ENCODE results near the gene AKT3. TPM values are rescaled to one million over a fixed set of nuclear protein-coding genes. Genes with fewer than 3 reads are reported as not detected.

The AKT3 gene
- total RNA-seq, 1 experiment from 2014 or later, result 55.0 TPM

- Histone ChIP-seq H3K27ac (no peak overlapping the region), H3K4me3 (no peak overlapping the region), H3K36me3 (peaks cover 5% of the 10 kb centered on the region; the same call in 1 of the 2 replicates), H3K27me3 (replicated peaks) (no peaks in the 10 kb centered on the region), H3K9me3 (replicated peaks) (no peaks in the 10 kb centered on the region), H3K4me1 (replicated peaks) (peaks cover 3% of the 10 kb centered on the region)
- DNase-seq (ENCODE audit: low read depth in 1 of 2, low spot score in 2 of 2), result no peak
Measured at GRCh38 chr1:243748227-243748626, 101.8 kb downstream of the AKT3 start.

- H3K27me3 ChIP-seq (replicated peaks), result no peaks in the 10 kb centered on the region
- no peaks in the 10 kb centered on the region for H3K9me3 ChIP-seq (replicated peaks)
- no peak overlapping the region for H3K4me3 ChIP-seq
- DNase-seq (ENCODE audit: low read depth in 1 of 2, low spot score in 2 of 2), result no peak
- peaks cover 9% of the 10 kb centered on the region for H3K4me1 ChIP-seq (replicated peaks)
- H3K36me3 ChIP-seq, result peaks cover 5% of the 10 kb centered on the region; the same call in 1 of the 2 replicates
- no peak overlapping the region for H3K27ac ChIP-seq
Measured at GRCh38 chr1:243746751-243747150, 103.3 kb downstream of the AKT3 start.

- no peak overlapping the region for H3K27ac ChIP-seq
- H3K4me3 ChIP-seq, result no peak overlapping the region
- DNase-seq (ENCODE audit: low read depth in 1 of 2, low spot score in 2 of 2), result no peak
- no peaks in the 10 kb centered on the region for H3K9me3 ChIP-seq (replicated peaks)
- H3K27me3 ChIP-seq (replicated peaks), result no peaks in the 10 kb centered on the region
- peaks cover 13% of the 10 kb centered on the region for H3K4me1 ChIP-seq (replicated peaks)
- peaks cover 9% of the 10 kb centered on the region; the same call in 1 of the 2 replicates for H3K36me3 ChIP-seq
Measured at GRCh38 chr1:243745356-243745755, 104.7 kb downstream of the AKT3 start.

- Histone ChIP-seq H3K4me3 (no peak overlapping the region), H3K27me3 (replicated peaks) (no peaks in the 10 kb centered on the region), H3K36me3 (peaks cover 12% of the 10 kb centered on the region; the same call in 1 of the 2 replicates), H3K9me3 (replicated peaks) (no peaks in the 10 kb centered on the region), H3K27ac (peak overlapping the region; percentile 47), H3K4me1 (replicated peaks) (peaks cover 21% of the 10 kb centered on the region)
- peak in 1 of 2 experiments; percentile 40 for DNase-seq (ENCODE audit: low read depth in 1 of 2, low spot score in 2 of 2)
Measured at GRCh38 chr1:243742819-243743218, 107.2 kb downstream of the AKT3 start.

GRCh38 chr1:243740255-243740999 lies 109.6 kb downstream of the AKT3 start:
- Histone ChIP-seq H3K27ac (no peak overlapping the region), H3K4me3 (no peak overlapping the region), H3K27me3 (replicated peaks) (no peaks in the 10 kb centered on the region), H3K4me1 (replicated peaks) (peaks cover 21% of the 10 kb centered on the region), H3K36me3 (peaks cover 12% of the 10 kb centered on the region; the same call in 1 of the 2 replicates), H3K9me3 (replicated peaks) (no peaks in the 10 kb centered on the region)
- no peak for DNase-seq (ENCODE audit: low read depth in 1 of 2, low spot score in 2 of 2)

- no peak overlapping the region for H3K27ac ChIP-seq
- no peaks in the 10 kb centered on the region for H3K27me3 ChIP-seq (replicated peaks)
- H3K36me3 ChIP-seq, result peaks cover 14% of the 10 kb centered on the region
- H3K4me1 ChIP-seq (replicated peaks), result peaks cover 21% of the 10 kb centered on the region
- DNase-seq (ENCODE audit: low read depth in 1 of 2, low spot score in 2 of 2), result no peak
- no peak overlapping the region for H3K4me3 ChIP-seq
- H3K9me3 ChIP-seq (replicated peaks), result no peaks in the 10 kb centered on the region
Measured at GRCh38 chr1:243739335-243740003, 110.6 kb downstream of the AKT3 start.

- DNase-seq (ENCODE audit: low read depth in 1 of 2, low spot score in 2 of 2), result no peak
- Histone ChIP-seq H3K36me3 (peaks cover 9% of the 10 kb centered on the region), H3K27ac (no peak overlapping the region), H3K9me3 (replicated peaks) (no peaks in the 10 kb centered on the region), H3K4me1 (replicated peaks) (peaks cover 16% of the 10 kb centered on the region), H3K27me3 (replicated peaks) (no peaks in the 10 kb centered on the region), H3K4me3 (no peak overlapping the region)
Measured at GRCh38 chr1:243738020-243738419, 112.0 kb downstream of the AKT3 start.

GRCh38 chr1:243735457-243735856 lies 114.6 kb downstream of the AKT3 start:
- Histone ChIP-seq H3K4me1 (replicated peaks) (peaks cover 9% of the 10 kb centered on the region), H3K27me3 (replicated peaks) (no peaks in the 10 kb centered on the region), H3K4me3 (no peak overlapping the region), H3K27ac (no peak overlapping the region), H3K9me3 (replicated peaks) (no peaks in the 10 kb centered on the region), H3K36me3 (peaks cover 7% of the 10 kb centered on the region)
- DNase-seq (ENCODE audit: low read depth in 1 of 2, low spot score in 2 of 2), result no peak

GRCh38 chr1:243734308-243734695 lies 115.7 kb downstream of the AKT3 start:
- Histone ChIP-seq H3K9me3 (replicated peaks) (no peaks in the 10 kb centered on the region), H3K4me3 (no peak overlapping the region), H3K27ac (no peak overlapping the region), H3K36me3 (peaks cover 10% of the 10 kb centered on the region), H3K27me3 (replicated peaks) (no peaks in the 10 kb centered on the region), H3K4me1 (replicated peaks) (no peaks in the 10 kb centered on the region)
- DNase-seq (ENCODE audit: low read depth in 1 of 2, low spot score in 2 of 2), result no peak

- Histone ChIP-seq H3K4me1 (replicated peaks) (no peaks in the 10 kb centered on the region), H3K4me3 (no peak overlapping the region), H3K27ac (no peak overlapping the region), H3K36me3 (peaks cover 10% of the 10 kb centered on the region), H3K9me3 (replicated peaks) (no peaks in the 10 kb centered on the region), H3K27me3 (replicated peaks) (no peaks in the 10 kb centered on the region)
- DNase-seq (ENCODE audit: low read depth in 1 of 2, low spot score in 2 of 2), result no peak
Measured at GRCh38 chr1:243733670-243734307, 116.3 kb downstream of the AKT3 start.

- Histone ChIP-seq H3K4me3 (no peak overlapping the region), H3K27ac (no peak overlapping the region), H3K9me3 (replicated peaks) (no peaks in the 10 kb centered on the region), H3K4me1 (replicated peaks) (no peaks in the 10 kb centered on the region), H3K36me3 (peaks cover 10% of the 10 kb centered on the region), H3K27me3 (replicated peaks) (no peaks in the 10 kb centered on the region)
- no peak for DNase-seq (ENCODE audit: low read depth in 1 of 2, low spot score in 2 of 2)
Measured at GRCh38 chr1:243732637-243733036, 117.4 kb downstream of the AKT3 start.

- no peak for DNase-seq (ENCODE audit: low read depth in 1 of 2, low spot score in 2 of 2)
- Histone ChIP-seq H3K4me1 (replicated peaks) (no peaks in the 10 kb centered on the region), H3K4me3 (no peak overlapping the region), H3K9me3 (replicated peaks) (no peaks in the 10 kb centered on the region), H3K27ac (no peak overlapping the region), H3K27me3 (replicated peaks) (no peaks in the 10 kb centered on the region), H3K36me3 (peaks cover 10% of the 10 kb centered on the region)
Measured at GRCh38 chr1:243731974-243732625, 117.9 kb downstream of the AKT3 start.

GRCh38 chr1:243731301-243731891 lies 118.6 kb downstream of the AKT3 start:
- Histone ChIP-seq H3K9me3 (replicated peaks) (no peaks in the 10 kb centered on the region), H3K4me3 (no peak overlapping the region), H3K27ac (no peak overlapping the region), H3K36me3 (peaks cover 14% of the 10 kb centered on the region), H3K4me1 (replicated peaks) (no peaks in the 10 kb centered on the region), H3K27me3 (replicated peaks) (no peaks in the 10 kb centered on the region)
- no peak for DNase-seq (ENCODE audit: low read depth in 1 of 2, low spot score in 2 of 2)
